ENCODE results near the gene TMEM243. TPM values are rescaled to one million over a fixed set of nuclear protein-coding genes. Genes with fewer than 3 reads are reported as not detected.
"Not testable (repeated sequence)": the region's sequence is repeated elsewhere in the genome, so short reads cannot be mapped to it uniquely, and the experiment has no call there.

TMEM243 gene, protein sequence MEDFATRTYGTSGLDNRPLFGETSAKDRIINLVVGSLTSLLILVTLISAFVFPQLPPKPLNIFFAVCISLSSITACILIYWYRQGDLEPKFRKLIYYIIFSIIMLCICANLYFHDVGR
- 28.9 and 35.0 TPM in 2 replicates for total RNA-seq

DNA sequence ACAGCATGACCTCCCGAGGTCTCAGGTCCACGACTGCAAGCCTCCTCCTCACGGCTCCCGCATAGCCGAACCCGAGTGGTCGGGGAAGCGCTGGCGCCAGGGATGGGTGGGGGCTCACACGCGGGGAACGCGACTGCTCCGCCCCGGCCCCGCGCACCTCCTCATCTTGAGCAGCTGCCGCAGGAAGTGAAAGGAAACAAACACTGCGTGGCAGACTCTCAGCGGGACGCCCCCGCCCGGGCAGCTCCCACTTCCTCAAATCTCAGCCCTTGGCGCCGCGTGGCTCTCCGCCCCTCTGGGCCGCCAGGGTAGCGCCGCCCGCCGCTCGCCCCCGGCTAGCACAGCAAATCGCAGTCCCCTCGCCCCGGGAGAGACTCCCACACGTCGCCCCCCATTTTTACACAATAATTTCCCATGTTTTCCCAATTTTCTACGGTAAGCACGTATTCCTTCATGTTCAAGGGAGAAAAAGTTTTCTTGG lies at the start of gene TMEM243:
TMEM243 (minus strand) TSS at position 188 of the 481 bp plus-strand sequence. CDS start 229 bp downstream, outside the sequence.
- DNase-seq (ENCODE audit: low read depth): no peak
- no peaks in the 10 kb centered on the region for H3K36me3 ChIP-seq (ENCODE audit: control insufficient read depth, insufficient read depth, low read length)
- H3K27me3 ChIP-seq (ENCODE audit: control insufficient read depth, insufficient read depth, low read length): no peaks in the 10 kb centered on the region
- H3K4me3 ChIP-seq (ENCODE audit: low read depth, low read length): peak within 1 kb of the TSS; percentile 80
- TF ChIP-seq, protein P1, sequence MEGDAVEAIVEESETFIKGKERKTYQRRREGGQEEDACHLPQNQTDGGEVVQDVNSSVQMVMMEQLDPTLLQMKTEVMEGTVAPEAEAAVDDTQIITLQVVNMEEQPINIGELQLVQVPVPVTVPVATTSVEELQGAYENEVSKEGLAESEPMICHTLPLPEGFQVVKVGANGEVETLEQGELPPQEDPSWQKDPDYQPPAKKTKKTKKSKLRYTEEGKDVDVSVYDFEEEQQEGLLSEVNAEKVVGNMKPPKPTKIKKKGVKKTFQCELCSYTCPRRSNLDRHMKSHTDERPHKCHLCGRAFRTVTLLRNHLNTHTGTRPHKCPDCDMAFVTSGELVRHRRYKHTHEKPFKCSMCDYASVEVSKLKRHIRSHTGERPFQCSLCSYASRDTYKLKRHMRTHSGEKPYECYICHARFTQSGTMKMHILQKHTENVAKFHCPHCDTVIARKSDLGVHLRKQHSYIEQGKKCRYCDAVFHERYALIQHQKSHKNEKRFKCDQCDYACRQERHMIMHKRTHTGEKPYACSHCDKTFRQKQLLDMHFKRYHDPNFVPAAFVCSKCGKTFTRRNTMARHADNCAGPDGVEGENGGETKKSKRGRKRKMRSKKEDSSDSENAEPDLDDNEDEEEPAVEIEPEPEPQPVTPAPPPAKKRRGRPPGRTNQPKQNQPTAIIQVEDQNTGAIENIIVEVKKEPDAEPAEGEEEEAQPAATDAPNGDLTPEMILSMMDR (IDR thresholded peaks at IDR 0.05; ENCODE audit: insufficient read depth, low read length, poor library complexity, severe bottlenecking): peak; percentile 17

DNA sequence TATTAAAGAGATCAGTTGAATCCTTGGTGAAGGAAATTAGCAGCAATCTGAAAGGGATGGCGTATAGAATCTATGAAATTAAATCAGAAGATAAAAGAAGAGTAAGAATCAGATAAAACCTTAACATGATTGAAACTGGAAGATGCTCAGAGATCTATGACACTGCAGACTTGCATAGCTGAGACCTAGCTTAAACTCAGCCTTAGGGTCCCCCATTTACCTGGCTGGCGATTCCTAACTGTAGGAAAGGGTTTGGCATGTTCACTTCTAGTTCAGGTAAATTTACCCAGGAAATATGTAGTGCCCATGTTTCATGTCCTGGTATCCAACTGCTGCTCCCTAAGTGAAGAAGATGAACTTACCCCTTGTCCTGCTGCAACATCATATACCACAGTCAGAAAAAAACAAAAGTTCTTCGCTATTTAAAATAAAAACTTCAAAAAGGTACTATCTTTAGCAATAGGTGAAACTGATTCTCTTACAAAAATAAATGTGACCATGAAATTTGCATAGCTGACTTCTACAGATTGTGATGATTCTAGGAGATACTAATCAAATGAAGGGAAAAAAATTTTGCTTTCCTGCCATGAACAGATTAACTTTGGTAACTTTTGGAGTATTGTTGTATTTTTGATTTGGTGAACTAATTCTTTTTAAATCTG lies 47.8 kb upstream of the TMEM243 start:
- Histone ChIP-seq H3K4me3 (ENCODE audit: low read depth, low read length) (no peak overlapping the region), H3K27me3 (ENCODE audit: control insufficient read depth, insufficient read depth, low read length) (no peaks in the 10 kb centered on the region), H3K36me3 (ENCODE audit: control insufficient read depth, insufficient read depth, low read length) (no peaks in the 10 kb centered on the region)
- TF ChIP-seq, protein P1 (IDR thresholded peaks at IDR 0.05; ENCODE audit: insufficient read depth, low read length, poor library complexity, severe bottlenecking): no peak
- DNase-seq (ENCODE audit: low read depth): no peak

DNA sequence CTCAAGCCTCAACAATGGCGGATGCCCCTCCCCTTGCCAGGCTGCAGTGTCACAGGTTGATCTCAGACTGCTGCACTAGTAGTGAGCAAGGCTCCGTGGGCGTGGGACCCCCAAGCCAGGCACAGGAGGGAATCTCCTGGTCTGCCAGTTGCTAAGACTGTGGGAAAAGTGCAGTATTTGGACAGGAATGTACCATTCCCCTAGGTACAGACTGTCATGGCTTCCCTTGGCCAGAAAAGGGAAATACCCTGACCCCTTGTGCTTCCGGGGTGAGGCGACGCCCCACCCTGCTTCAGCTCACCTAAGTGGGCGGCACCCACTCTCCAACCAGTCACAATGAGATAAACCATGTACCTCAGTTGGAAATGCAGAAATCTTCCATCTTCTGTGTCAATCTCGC lies 44.0 kb upstream of the TMEM243 start:
- H3K27me3 ChIP-seq (ENCODE audit: control insufficient read depth, insufficient read depth, low read length): no peaks in the 10 kb centered on the region
- TF ChIP-seq, protein P1 (IDR thresholded peaks at IDR 0.05; ENCODE audit: insufficient read depth, low read length, poor library complexity, severe bottlenecking): no peak
- H3K4me3 ChIP-seq (ENCODE audit: low read depth, low read length): no peak overlapping the region
- DNase-seq (ENCODE audit: low read depth): no peak
- no peaks in the 10 kb centered on the region for H3K36me3 ChIP-seq (ENCODE audit: control insufficient read depth, insufficient read depth, low read length)

DNA sequence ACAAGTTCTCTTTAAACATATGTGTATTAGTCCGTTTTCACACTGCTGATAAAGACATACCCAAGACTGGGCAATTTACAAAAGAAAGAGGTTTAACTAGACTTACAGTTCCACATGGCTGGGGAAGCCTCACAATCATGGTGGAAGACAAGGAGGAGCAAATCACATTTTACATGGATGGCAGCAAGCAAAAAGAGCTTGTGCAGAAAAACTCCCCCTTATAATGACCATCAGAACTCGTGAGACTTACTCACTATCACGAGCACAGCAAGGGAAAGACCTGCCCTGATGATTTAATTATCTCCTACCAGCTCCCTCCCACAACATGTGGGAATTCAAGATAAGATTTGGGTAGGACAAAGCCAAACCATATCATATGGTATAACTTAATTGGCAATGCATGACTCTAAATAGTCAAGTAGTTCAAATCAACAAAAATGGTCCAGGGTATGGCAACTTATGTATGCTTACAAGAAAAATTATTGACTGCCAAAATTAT lies 34.1 kb upstream of the TMEM243 start:
- DNase-seq (ENCODE audit: low read depth): no peak
- Histone ChIP-seq H3K4me3 (ENCODE audit: low read depth, low read length) (no peak overlapping the region), H3K36me3 (ENCODE audit: control insufficient read depth, insufficient read depth, low read length) (no peaks in the 10 kb centered on the region), H3K27me3 (ENCODE audit: control insufficient read depth, insufficient read depth, low read length) (no peaks in the 10 kb centered on the region)
- TF ChIP-seq, protein P1 (IDR thresholded peaks at IDR 0.05; ENCODE audit: insufficient read depth, low read length, poor library complexity, severe bottlenecking): no peak

DNA sequence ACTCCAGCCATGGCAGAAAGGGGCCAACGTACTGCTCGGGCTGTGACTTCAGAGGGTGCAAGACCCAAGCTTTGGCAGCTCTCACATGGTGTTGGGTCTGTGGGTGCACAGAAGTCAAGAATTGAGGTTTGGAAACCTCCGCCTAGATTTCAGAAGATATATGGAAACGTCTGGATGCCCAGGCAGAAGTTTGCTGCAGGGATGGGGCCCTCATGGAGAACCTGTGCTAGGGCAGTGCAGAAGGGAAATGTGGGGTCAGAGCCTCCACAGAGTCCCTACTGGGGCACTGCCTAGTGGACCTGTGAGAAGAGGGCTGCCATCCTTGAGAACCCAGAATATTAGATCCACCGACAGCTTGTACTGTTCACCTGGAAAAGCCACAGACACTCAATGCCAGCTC lies 26.1 kb upstream of the TMEM243 start:
- H3K27me3 ChIP-seq (ENCODE audit: control insufficient read depth, insufficient read depth, low read length); H3K36me3 ChIP-seq (ENCODE audit: control insufficient read depth, insufficient read depth, low read length); DNase-seq (ENCODE audit: low read depth); H3K4me3 ChIP-seq (ENCODE audit: low read depth, low read length): not testable (repeated sequence)

DNA sequence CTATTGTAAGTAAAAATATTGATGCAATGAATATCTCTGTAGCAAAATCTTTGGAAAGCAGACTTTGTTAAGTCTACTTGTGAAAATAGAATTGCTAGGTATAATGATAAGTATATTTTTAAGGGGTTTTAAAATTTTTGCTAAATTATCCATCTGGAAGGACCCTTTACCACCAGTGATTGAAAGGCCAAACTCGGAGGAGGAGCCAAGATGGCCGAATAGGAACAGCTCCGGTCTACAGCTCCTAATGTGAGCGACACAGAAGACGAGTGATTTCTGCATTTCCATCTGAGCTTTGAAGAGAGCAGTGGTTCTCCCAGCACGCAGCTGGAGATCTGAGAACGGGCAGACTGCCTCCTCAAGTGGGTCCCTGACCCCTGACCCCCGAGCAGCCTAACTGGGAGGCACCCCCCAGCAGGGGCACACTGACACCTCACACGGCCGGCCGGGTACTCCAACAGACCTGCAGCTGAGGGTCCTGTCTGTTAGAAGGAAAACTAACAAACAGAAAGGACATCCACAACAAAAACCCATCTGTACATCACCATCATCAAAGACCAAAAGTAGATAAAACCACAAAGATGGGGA lies 19.0 kb upstream of the TMEM243 start:
- H3K4me3 ChIP-seq (ENCODE audit: low read depth, low read length); H3K36me3 ChIP-seq (ENCODE audit: control insufficient read depth, insufficient read depth, low read length); DNase-seq (ENCODE audit: low read depth); H3K27me3 ChIP-seq (ENCODE audit: control insufficient read depth, insufficient read depth, low read length): not testable (repeated sequence)

Measured in kidney epithelial cell (primary cell).